GM15510 (cell line): ENCODE data around the gene CD200R1L.

Source experiments
- POLR2A ChIP-seq: IDR thresholded peaks from 3 replicates; pipeline ENCODE4 v1.6.1; 2011; ENCODE audit warnings: borderline replicate concordance; ENCODE audit not compliant: insufficient read length; ENCODE audit errors: extremely low read depth

CD200R1L gene

GRCh38 chr3:112782491-112782890 lies 64.2 kb downstream of the CD200R1L start:
- no peak for TF ChIP-seq POLR2A

GRCh38 chr3:112781599-112781998 lies 65.1 kb downstream of the CD200R1L start:
- TF ChIP-seq POLR2A = no peak

- TF ChIP-seq POLR2A = no peak
Observed at GRCh38 chr3:112779558-112780480, 66.8 kb downstream of the CD200R1L start.

GRCh38 chr3:112779011-112779410 lies 67.7 kb downstream of the CD200R1L start:
- TF ChIP-seq POLR2A = no peak

- no peak for TF ChIP-seq POLR2A
Observed at GRCh38 chr3:112778353-112778948, 68.2 kb downstream of the CD200R1L start.

GRCh38 chr3:112777811-112778210 lies 68.9 kb downstream of the CD200R1L start:
- TF ChIP-seq POLR2A = no peak

- no peak for TF ChIP-seq POLR2A
Observed at GRCh38 chr3:112776836-112777235, 69.8 kb downstream of the CD200R1L start.

GRCh38 chr3:112776000-112776399 lies 70.7 kb downstream of the CD200R1L start:
- TF ChIP-seq POLR2A = no peak

GRCh38 chr3:112775011-112775742 lies 71.5 kb downstream of the CD200R1L start:
- TF ChIP-seq POLR2A = no peak

GRCh38 chr3:112774293-112774926 lies 72.3 kb downstream of the CD200R1L start:
- TF ChIP-seq POLR2A = no peak

- no peak for TF ChIP-seq POLR2A
Observed at GRCh38 chr3:112773864-112774263, 72.8 kb downstream of the CD200R1L start.

GRCh38 chr3:112770951-112771350 lies 75.7 kb downstream of the CD200R1L start:
- no peak for TF ChIP-seq POLR2A

GRCh38 chr3:112770032-112770626 lies 76.5 kb downstream of the CD200R1L start:
- no peak for TF ChIP-seq POLR2A

- no peak for TF ChIP-seq POLR2A
Observed at GRCh38 chr3:112769286-112769978, 77.2 kb downstream of the CD200R1L start.
